HFF-Myc (cell line): ENCODE measurements around the gene FOXO3.
"Not testable (repeated sequence)": the region's sequence is repeated elsewhere in the genome, so short reads cannot be mapped to it uniquely, and the experiment has no call there.

ENCODE experiments used
- DNase-seq: peaks from one replicate; pipeline ENCODE4 v3.0.0-alpha.2; 2011; ENCODE audit warnings: low read depth; ENCODE audit errors: extremely low read depth
- H3K4me3 ChIP-seq: replicated peaks from 2 replicates; pipeline ENCODE4 v1.5.1; 2011; ENCODE audit warnings: low read depth, mild to moderate bottlenecking, control low read depth, low read length
- TF ChIP-seq, protein P1 (sequence below): IDR thresholded peaks from 2 replicates; pipeline ENCODE4 v1.5.1; 2012; ENCODE audit warnings: mild to moderate bottlenecking, low read depth, low read length, control low read depth; ENCODE audit errors: missing control alignments

The FOXO3 gene

DNA sequence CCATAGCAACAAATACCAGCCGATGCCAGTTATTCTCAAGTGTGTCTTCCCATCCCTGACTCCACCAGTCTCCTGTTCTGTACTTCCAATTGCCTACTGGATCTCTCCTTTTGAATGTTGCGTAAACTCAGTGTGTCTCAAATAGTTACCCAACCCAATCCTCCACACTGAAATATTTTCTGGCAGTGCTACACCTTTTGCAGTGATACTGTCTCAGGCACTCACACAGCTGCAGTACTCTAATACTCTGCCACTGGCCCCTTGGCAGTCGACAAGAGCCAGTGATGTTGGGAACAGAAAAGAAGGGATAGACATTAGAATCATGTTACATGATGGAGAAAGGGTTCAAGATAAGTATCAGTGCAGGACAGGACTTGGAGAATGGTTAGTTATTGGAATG is 31.8 kb upstream of the FOXO3 start:
- H3K4me3 ChIP-seq: no peak overlapping the region
- TF ChIP-seq, protein P1, sequence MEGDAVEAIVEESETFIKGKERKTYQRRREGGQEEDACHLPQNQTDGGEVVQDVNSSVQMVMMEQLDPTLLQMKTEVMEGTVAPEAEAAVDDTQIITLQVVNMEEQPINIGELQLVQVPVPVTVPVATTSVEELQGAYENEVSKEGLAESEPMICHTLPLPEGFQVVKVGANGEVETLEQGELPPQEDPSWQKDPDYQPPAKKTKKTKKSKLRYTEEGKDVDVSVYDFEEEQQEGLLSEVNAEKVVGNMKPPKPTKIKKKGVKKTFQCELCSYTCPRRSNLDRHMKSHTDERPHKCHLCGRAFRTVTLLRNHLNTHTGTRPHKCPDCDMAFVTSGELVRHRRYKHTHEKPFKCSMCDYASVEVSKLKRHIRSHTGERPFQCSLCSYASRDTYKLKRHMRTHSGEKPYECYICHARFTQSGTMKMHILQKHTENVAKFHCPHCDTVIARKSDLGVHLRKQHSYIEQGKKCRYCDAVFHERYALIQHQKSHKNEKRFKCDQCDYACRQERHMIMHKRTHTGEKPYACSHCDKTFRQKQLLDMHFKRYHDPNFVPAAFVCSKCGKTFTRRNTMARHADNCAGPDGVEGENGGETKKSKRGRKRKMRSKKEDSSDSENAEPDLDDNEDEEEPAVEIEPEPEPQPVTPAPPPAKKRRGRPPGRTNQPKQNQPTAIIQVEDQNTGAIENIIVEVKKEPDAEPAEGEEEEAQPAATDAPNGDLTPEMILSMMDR: no peak
- DNase-seq: no peak

DNA sequence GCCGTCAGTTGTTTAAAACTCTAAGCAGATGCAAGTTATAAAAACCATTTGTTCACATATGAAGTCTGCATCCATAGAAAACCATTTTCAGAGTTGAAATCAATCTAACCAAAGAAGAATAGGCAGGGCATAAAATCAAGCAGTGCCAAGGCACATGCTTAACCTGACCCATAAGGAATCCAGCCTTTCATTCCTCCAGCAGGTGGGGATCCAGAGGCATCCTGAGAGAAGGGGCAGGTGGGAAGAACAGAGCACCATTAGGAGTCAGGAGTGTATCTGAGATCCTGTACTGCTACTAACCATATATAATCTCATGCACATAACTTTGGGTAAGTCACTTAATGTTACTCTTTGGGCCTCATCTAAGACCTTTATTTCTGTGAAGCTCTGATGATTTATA is 29.4 kb upstream of the FOXO3 start:
- no peak overlapping the region for H3K4me3 ChIP-seq
- DNase-seq: no peak
- TF ChIP-seq, protein P1: no peak

DNA sequence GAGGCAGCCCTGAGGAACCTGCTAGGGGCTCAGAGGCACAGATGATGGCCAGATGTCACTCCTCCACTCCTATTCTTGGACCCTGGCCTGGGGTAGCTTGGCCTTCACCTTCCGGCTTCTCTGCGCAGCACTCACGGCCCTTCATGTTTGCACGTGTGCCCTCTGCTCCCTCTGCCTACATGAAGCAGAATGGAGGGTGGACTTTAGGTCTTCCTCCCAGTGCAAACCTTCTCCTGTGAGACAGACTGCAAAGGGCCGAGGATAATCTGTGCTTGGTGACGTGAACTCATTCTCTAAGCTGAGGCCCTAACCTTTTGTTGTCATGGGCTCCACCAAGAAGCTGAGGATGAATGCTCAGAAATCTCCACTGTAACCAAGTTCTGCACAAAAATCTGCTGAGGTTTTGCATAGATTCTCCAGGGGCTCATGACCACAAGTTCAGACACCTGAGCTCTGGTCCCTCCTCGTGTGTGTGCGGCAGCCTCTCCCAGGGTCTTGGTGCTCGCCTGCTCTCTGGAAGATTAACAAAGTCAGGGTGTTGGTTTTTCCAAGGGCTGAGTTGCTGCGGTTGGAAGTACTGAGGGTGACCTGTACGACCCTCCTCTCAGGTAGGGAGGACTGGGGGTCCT is 25.5 kb upstream of the FOXO3 start:
- TF ChIP-seq, protein P1: no peak
- no peak overlapping the region for H3K4me3 ChIP-seq
- no peak for DNase-seq

GRCh38 chr6:108535920-108536535 is 24.7 kb upstream of the FOXO3 start:
- DNase-seq, H3K4me3 ChIP-seq: not testable (repeated sequence)

- no peak overlapping the region for H3K4me3 ChIP-seq
- TF ChIP-seq, protein P1: peak; percentile 75
- DNase-seq: peak; percentile 71
Observed at GRCh38 chr6:108541843-108542759, 18.6 kb upstream of the FOXO3 start.

GRCh38 chr6:108543175-108543940 is 17.4 kb upstream of the FOXO3 start:
- no peak for DNase-seq
- no peak overlapping the region for H3K4me3 ChIP-seq
- TF ChIP-seq, protein P1: no peak
